ENCODE data around the gene IRGC. TPM values are rescaled to one million over a fixed set of nuclear protein-coding genes. Genes with fewer than 3 reads are reported as not detected.

IRGC gene
- total and polyA plus RNA-seq, 2 donors (not counting 3 experiments of a cell fraction or from before 2014, with no cell fraction given): not detected

GRCh38 chr19:43720936-43721335 is 5.1 kb downstream of the IRGC start:
- POLR2A ChIA-PET: no interaction called here
- H3K9ac ChIP-seq (replicated peaks; ENCODE audit: extremely low read depth, insufficient read depth, low read length): no peak overlapping the region
- no TSS peak for BruUV-seq (replicated peaks)
- H3K27ac ChIP-seq (ENCODE audit: insufficient read depth, low read depth, low read length): no peak overlapping the region
- dilution Hi-C loops (cut with MboI; ENCODE audit: extremely low pct_ligation_motif_present, low sequenced_read_pairs): no loop called here
- H4K20me1 ChIP-seq (replicated peaks; ENCODE audit: control insufficient read depth, extremely low read depth, insufficient read depth, low read length): no peaks in the 10 kb centered on the region
- no peaks in the 10 kb centered on the region for H3K79me2 ChIP-seq (ENCODE audit: control insufficient read depth, insufficient read depth, low read length)
- no peaks in the 10 kb centered on the region for H3K9me1 ChIP-seq (replicated peaks; ENCODE audit: control insufficient read depth, extremely low read depth, insufficient read depth, low read length)
- H3K27me3 ChIP-seq (ENCODE audit: control insufficient read depth in 2 of 2, insufficient read depth in 2 of 2, low read length in 2 of 2): no peaks in the 10 kb centered on the region
- no peak overlapping the region for H3K4me2 ChIP-seq (ENCODE audit: insufficient read depth, low read length)
- no peaks in the 10 kb centered on the region for H3K36me3 ChIP-seq (ENCODE audit: control insufficient read depth in 2 of 2, extremely low read depth in 1 of 2, insufficient read depth in 2 of 2, low read length in 2 of 2)
- no peak overlapping the region for H3K4me3 ChIP-seq (replicated peaks in 1 of 3; ENCODE audit: insufficient read depth in 1 of 3, low read depth in 1 of 3, low read length in 3 of 3)
- DNase-seq (ENCODE audit: low read depth, low spot score) (no peak), FAIRE-seq (no peak)
- H3K9me3 ChIP-seq (replicated peaks; ENCODE audit: control insufficient read depth, insufficient read depth, low read length): no peaks in the 10 kb centered on the region
- CTCF ChIA-PET: interaction anchor here (1.2 to 5.7 kb wide), 3 partner anchors 25 to 54 kb away, joined by 3 to 50 read pairs (median 6); partner anchors contain the start of gene PLAUR
- intact Hi-C loops (cut with micrococcal nuclease): no loop called here
- TF ChIP-seq FOS (IDR thresholded peaks at IDR 0.05; ENCODE audit: borderline replicate concordance, insufficient read depth, low read length) (no peak), MAX (IDR thresholded peaks at IDR 0.05; ENCODE audit: insufficient read depth, insufficient read length) (no peak), JUN (IDR thresholded peaks at IDR 0.05; ENCODE audit: borderline replicate concordance, insufficient read depth, insufficient read length, low read depth) (no peak), GATA2 (IDR thresholded peaks at IDR 0.05; ENCODE audit: insufficient read depth, insufficient read length, low read depth, low read length) (no peak), CTCF (IDR thresholded peaks at IDR 0.05; ENCODE audit: extremely low read depth in 1 of 2, insufficient read depth in 1 of 2, low read depth in 1 of 2, low read length in 2 of 2) (no peak), MYC (IDR thresholded peaks at IDR 0.05; ENCODE audit: low read depth, low read length) (no peak), POLR2A (IDR thresholded peaks at IDR 0.05; ENCODE audit: low read depth, low read length) (no peak), EZH2 (IDR thresholded peaks at IDR 0.05; ENCODE audit: borderline replicate concordance, low read depth, low read length, severe bottlenecking) (no peak), POLR2AphosphoS5 (IDR thresholded peaks at IDR 0.05; ENCODE audit: insufficient read depth, low read depth, low read length) (no peak)
- H2AFZ ChIP-seq (ENCODE audit: low read depth, low read length): no peak overlapping the region
- peaks cover 5% of the 10 kb centered on the region for H3K4me1 ChIP-seq (ENCODE audit: control insufficient read depth, extremely low read depth, insufficient read depth, low read length)

Measured in endothelial cell of umbilical vein (primary cell).